BLaER1 treated with 17β-estradiol and CSF1 and Interleukin-3, amounts not matched to agents 10 nM and 100 nM (cell line): ENCODE results near the gene CNR2.
"Not testable (repeated sequence)": the region's sequence is repeated elsewhere in the genome, so short reads cannot be mapped to it uniquely, and the experiment has no call there.

Experiments used
- H3K27ac ChIP-seq, 11 experiments: shearing (Covaris generic); formaldehyde crosslinking; 2 replicates each; pipeline ENCODE4 v1.8.1; 2022
- H3K27me3 ChIP-seq, 11 experiments: shearing (Covaris generic); formaldehyde crosslinking; 2 replicates each; pipeline ENCODE4 v1.8.1; 2022
- H3K36me3 ChIP-seq, 11 experiments: shearing (Covaris generic); formaldehyde crosslinking; 2 replicates each; pipeline ENCODE4 v1.8.1; 2022
- H3K4me1 ChIP-seq, 10 experiments: shearing (Covaris generic); formaldehyde crosslinking; 2 replicates each; pipeline ENCODE4 v1.8.1; 2022
- H3K4me2 ChIP-seq, 11 experiments: shearing (Covaris generic); formaldehyde crosslinking; 2 replicates each; pipeline ENCODE4 v1.8.1; 2022
- H3K4me3 ChIP-seq, 10 experiments: shearing (Covaris generic); formaldehyde crosslinking; 2 replicates each; pipeline ENCODE4 v1.8.1; 2022
- H3K9ac ChIP-seq, 11 experiments: shearing (Covaris generic); formaldehyde crosslinking; 2 replicates each; pipeline ENCODE4 v1.8.1; 2022
- H3K9me3 ChIP-seq, 11 experiments: shearing (Covaris generic); formaldehyde crosslinking; replicated peaks in 1 of 11; 2 replicates each; pipeline ENCODE4 v1.8.1; 2022
- H4K20me1 ChIP-seq, 11 experiments: shearing (Covaris generic); formaldehyde crosslinking; 2 replicates each; pipeline ENCODE4 v1.8.1; 2022
- Cebpa-rat ChIP-seq, 11 experiments: shearing (Covaris generic); IDR thresholded peaks; 2 replicates each; pipeline ENCODE4 v1.8.1; 2022

Gene CNR2

DNA sequence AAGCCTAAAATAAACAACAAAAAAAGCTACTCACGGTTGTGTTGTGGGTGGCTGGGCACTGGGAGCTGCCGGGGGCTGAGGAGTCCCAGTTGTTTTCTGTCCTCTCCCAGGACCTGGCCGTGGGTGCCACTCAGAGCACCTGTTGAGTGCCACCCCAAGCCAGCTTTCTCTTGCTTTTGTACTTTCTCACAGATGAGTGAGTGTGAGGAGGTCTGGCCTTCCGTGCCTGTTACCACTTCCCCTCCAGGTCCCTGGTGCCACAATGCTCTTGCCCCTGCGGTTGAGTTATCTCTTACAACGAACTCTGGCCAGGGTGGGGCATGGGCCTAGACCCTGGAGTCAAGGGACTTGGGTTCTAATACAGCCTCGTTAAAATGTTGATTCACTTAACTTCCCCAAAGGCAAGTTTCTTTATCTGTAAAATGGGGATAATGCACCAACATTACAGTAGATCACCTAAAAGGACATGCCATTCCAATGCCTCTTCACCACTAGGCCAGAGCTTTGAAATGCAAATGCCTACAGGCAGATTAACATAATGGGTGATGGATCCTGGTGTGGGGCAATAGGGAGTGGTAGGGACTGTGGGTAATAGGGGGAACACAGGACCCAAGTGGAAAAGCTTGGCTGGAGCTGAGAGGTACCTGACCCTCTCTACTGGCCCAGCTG is at the start of gene CNR2:
TSS of gene CNR2 (minus strand) at position 151 of the 669 bp plus-strand sequence. CDS start 37,745 bp downstream, outside the sequence.
- H3K4me3 ChIP-seq: peak within 1 kb of the TSS in 6 of 10 experiments; percentile 23 to 61 (median 46); a peak in 10 of 20 replicates
- H3K9me3 ChIP-seq: no peaks in the 10 kb centered on the region
- peaks cover 86 to 100% (median 99%) of the 10 kb centered on the region in 10 experiments for H3K4me1 ChIP-seq
- H3K27me3 ChIP-seq: no peaks in the 10 kb centered on the region
- TF ChIP-seq Cebpa-rat (IDR thresholded peaks at IDR 0.05): no peak
- H3K9ac ChIP-seq: peak within 1 kb of the TSS; percentile 19 to 70 (median 48); a peak in 17 of 22 replicates
- H3K36me3 ChIP-seq: no peaks in the 10 kb centered on the region
- peak within 1 kb of the TSS; percentile 7 to 92 (median 66); a peak in 20 of 22 replicates for H3K27ac ChIP-seq
- peak within 1 kb of the TSS; percentile 78 to 96 (median 89) for H3K4me2 ChIP-seq
- H4K20me1 ChIP-seq: no peaks in the 10 kb centered on the region

DNA sequence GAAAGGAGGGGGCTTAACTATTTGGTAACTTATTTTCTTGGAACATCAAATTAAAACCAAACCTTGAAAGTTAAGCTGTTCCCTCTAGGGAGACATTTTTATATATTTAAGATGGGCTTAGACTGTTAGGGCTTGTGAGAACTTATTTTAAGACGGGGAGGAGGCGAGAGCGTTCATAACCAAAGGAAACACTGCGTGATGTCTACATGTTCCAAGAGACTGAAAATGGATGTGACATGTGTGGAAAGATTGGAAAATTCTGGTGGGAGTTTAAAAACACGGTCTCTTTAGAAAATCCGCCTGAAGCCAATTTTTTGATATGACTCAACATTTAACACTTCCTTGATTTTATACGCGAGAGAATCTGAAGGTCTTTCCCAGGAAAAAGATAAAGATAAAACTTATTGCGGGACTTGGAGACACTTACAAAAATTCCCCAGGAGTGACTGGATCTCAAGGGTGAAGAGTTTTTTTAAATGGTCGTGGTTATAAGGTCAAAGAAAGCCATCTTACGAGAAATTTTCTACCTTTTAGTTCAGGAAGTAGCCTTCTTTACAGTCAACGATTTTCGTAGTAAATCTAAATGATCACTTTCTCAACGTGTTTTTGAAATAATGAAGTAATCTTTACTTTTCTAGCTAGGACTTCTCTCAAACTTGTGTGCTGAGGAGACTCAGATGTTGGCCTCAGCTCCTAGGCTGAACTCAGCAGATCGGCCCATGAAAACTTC is 47.3 kb upstream of the CNR2 start:
- Histone ChIP-seq H4K20me1 (peaks cover 24 to 44% (median 41%) of the 10 kb centered on the region in 11 experiments; a peak in 21 of 22 replicates), H3K27ac (peak overlapping the region; percentile 97 to 100 (median 99)), H3K4me1 (peaks cover 49 to 66% (median 56%) of the 10 kb centered on the region in 10 experiments), H3K4me3 (peak overlapping the region; percentile 69 to 93 (median 84)), H3K9me3 (no peaks in the 10 kb centered on the region), H3K9ac (peak overlapping the region; percentile 97 to 100 (median 99)), H3K36me3 (peaks cover 30 to 45% (median 38%) of the 10 kb centered on the region in 11 experiments; a peak in 20 of 22 replicates), H3K4me2 (peak overlapping the region; percentile 68 to 90 (median 80); a peak in 21 of 22 replicates), H3K27me3 (no peaks in the 10 kb centered on the region)
- no peak for TF ChIP-seq Cebpa-rat (IDR thresholded peaks at IDR 0.05)

DNA sequence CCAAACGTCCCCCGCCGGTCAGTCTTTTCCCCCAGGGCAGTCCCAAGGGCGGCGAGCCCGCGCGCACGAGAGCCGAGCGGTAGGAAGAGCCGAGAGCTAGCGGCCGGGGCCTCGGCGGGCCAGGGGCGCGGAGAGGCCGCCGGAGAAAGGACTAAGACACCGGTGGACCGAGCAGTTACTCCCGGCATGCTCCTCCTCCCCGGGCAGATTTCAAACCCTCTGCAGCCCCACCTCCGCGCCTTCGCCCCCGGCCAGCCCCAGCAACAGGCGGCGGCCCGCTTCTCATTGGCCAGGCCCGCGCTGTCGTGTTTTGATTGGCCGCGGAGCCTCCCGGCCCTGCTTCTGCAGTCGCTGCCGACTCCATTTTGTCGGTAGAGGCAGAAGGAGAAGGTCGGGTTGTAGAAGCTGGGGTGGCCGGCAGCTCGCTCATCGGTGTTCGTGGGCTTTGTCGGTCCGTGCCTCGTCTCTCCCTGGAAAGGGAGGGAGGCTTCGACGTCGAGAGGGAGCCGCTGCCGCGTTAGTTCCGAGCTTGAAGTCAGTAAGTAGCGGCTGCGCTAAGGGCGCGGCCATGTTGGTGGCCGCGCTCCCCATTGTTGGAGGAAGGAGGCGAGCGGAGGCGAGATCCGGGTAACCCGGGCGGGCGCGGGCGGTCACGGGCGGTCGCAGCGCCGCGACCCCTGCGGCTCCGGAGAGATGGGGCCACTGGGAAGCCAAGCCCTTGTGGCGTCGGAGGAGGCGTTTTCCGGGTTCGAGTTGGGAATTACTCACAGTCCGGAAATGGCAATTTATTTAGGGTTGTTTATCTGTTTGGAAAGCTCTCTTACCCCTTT is 46.5 kb upstream of the CNR2 start, which contains the start of gene PNRC2:
TSS of gene PNRC2 (plus strand) at position 368 of the 830 bp plus-strand sequence. CDS start 1,630 bp downstream, outside the sequence.
- TF ChIP-seq Cebpa-rat (IDR thresholded peaks at IDR 0.05): no peak
- Histone ChIP-seq H3K9me3 (no peaks in the 10 kb centered on the region), H3K4me1 (peaks cover 51 to 67% (median 58%) of the 10 kb centered on the region in 10 experiments), H3K27me3 (no peaks in the 10 kb centered on the region), H3K9ac (peak within 1 kb of the TSS; percentile 97 to 100 (median 99)), H3K27ac (peak within 1 kb of the TSS; percentile 97 to 100 (median 99)), H4K20me1 (peaks cover 17 to 36% (median 33%) of the 10 kb centered on the region in 11 experiments; a peak in 21 of 22 replicates), H3K4me2 (peak within 1 kb of the TSS; percentile 78 to 92 (median 86)), H3K36me3 (peaks cover 27 to 39% (median 35%) of the 10 kb centered on the region in 11 experiments; a peak in 20 of 22 replicates), H3K4me3 (peak within 1 kb of the TSS; percentile 69 to 93 (median 84))

DNA sequence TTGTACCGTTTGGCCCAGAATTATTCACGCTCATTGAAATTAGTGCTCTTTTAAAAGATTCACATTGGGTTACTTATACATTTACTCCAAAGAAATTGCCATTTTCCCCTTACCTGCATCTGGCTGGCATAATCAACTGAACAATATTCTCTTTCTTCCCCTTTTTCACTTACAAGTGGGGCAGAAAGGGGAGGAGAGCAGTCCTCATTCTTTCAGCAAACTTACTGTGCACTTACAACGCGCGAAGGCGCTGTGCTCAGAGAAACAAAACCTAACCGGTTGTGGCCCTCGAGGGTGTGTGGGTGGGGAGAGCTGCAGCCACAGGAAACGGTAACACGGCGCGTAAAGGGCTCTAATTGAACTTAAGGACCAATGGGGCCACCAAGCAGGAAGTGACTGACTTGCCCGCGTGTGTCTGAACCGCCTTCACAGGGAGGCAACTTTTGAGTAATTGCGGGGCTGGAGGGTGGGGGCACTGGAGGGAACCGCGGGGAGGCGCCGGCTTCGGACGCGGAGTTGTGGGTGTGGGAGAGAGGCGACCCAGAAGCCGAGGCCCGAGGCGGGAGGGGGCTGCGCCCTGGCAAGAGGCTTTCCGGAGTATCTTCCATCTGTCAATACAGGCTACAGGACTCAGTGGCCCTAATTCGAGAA is 45.8 kb upstream of the CNR2 start:
- peak overlapping the region; percentile 97 to 100 (median 99) for H3K9ac ChIP-seq
- TF ChIP-seq Cebpa-rat (IDR thresholded peaks at IDR 0.05): no peak; a peak in 1 of 22 replicates
- peak overlapping the region; percentile 69 to 93 (median 84) for H3K4me3 ChIP-seq
- H4K20me1 ChIP-seq: peaks cover 10 to 29% (median 25%) of the 10 kb centered on the region in 11 experiments; a peak in 21 of 22 replicates
- peak overlapping the region; percentile 70 to 92 (median 85) for H3K4me2 ChIP-seq
- H3K27me3 ChIP-seq: no peaks in the 10 kb centered on the region
- H3K36me3 ChIP-seq: peaks cover 21 to 33% (median 29%) of the 10 kb centered on the region in 11 experiments; a peak in 20 of 22 replicates
- H3K27ac ChIP-seq: peak overlapping the region; percentile 97 to 100 (median 99)
- no peaks in the 10 kb centered on the region for H3K9me3 ChIP-seq
- H3K4me1 ChIP-seq: peaks cover 51 to 67% (median 58%) of the 10 kb centered on the region in 10 experiments

DNA sequence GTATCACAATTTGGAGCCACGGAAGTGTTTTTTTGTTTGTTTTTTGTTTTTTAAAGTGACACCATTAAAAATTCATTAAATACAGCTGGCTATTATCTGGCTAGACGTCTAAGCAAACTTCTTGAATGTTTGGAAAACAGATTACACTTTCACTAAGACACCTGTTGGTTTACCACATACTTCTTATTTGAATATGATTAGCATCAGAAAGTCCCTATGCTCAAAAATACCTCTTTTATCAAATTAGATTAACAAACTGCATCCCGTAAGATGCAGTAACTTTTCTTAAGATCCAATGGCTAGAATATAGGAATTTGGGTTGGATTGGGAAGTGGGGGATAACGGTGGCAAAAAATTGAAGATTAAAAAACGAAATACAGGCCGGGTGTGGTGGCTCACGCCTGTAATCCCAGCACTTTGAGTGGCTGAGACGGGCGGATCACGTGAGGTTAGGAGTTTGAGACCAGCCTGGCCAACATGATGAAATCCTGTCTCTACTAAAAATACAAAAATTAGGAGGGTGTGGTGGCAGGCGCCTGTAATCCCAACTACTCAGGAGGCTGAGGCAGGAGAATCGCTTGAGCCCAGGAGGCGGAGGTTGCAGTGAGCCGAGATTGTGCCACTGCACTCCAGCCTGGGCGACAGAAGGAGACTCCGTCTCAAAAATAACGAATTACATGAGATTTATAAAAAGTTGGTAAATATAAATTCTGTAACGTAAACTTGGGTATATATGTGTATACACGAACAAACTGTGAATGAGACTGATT is 45.1 kb upstream of the CNR2 start:
- Histone ChIP-seq H3K9ac (peak overlapping the region; percentile 97 to 100 (median 99)), H3K4me3 (peak overlapping the region; percentile 69 to 93 (median 84)), H3K4me2 (peak overlapping the region; percentile 70 to 92 (median 85)), H3K27ac (peak overlapping the region; percentile 97 to 100 (median 99)), H3K36me3 (peaks cover 15 to 26% (median 22%) of the 10 kb centered on the region in 11 experiments; a peak in 20 of 22 replicates), H4K20me1 (peaks cover 3 to 22% (median 18%) of the 10 kb centered on the region in 11 experiments; a peak in 17 of 22 replicates), H3K4me1 (peaks cover 53 to 68% (median 58%) of the 10 kb centered on the region in 10 experiments)
- not testable (repeated sequence) for H3K27me3 ChIP-seq, H3K9me3 ChIP-seq

DNA sequence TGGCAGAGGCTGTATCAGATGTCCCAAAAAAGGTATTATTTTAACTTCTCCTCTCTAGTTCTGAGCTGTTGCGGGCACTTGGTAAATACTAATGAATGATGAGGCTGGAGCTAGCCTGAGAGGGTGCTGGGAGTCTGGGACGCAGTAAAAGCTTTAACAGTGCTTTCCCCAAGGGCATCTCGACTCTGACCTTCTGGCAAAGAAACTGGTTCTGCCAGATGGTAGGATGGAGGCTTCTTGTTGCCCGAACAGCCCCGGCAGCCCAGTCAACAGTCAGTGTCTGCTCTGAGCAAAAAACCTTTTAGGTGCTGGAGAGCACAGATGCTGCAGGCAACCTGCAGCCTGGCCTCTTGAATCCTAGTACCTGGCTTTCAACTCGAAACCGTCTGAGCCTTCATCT is 43.9 kb upstream of the CNR2 start:
- Histone ChIP-seq H4K20me1 (peaks cover 0 to 18% (median 14%) of the 10 kb centered on the region in 11 experiments; a peak in 13 of 22 replicates), H3K4me3 (0 out of 20 replicates have a peak overlapping the region, but pooled peaks of 1 of the 10 experiments have one; percentile 78), H3K27ac (peak overlapping the region; percentile 40 to 100 (median 99); a peak in 21 of 22 replicates), H3K4me2 (peak overlapping the region; percentile 70 to 92 (median 85)), H3K27me3 (no peaks in the 10 kb centered on the region), H3K36me3 (peaks cover 10 to 18% (median 18%) of the 10 kb centered on the region in 11 experiments; a peak in 20 of 22 replicates), H3K9me3 (no peaks in the 10 kb centered on the region), H3K9ac (peak overlapping the region in 10 of 11 experiments; percentile 62 to 100 (median 100); a peak in 20 of 22 replicates), H3K4me1 (peaks cover 58 to 67% (median 64%) of the 10 kb centered on the region in 10 experiments)
- TF ChIP-seq Cebpa-rat (IDR thresholded peaks at IDR 0.05): no peak

DNA sequence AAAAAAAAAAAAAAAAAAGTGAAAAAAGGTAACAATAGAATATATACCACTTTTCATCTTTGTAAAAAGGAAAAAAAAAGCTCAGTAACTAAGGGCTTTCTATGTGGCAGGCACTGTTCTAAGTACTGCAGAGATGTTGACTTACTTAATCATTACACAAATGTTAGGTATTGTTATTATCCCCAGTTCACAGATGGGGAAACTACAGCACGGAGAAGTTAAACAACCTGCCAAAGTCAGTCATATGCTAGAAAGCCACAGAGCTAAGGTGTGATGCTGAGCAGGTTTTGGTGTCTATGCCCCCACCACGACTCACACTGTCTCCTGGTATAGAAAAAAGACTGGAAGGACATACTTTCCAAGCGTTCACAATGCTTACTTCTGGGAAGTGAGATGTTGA is 39.9 kb upstream of the CNR2 start:
- peak overlapping the region in 4 of 11 experiments; percentile 7 to 86 (median 82); a peak in 6 of 22 replicates for H3K4me2 ChIP-seq

More for the DNA sequence above, 39.9 kb upstream of the CNR2 start:
- H3K36me3 ChIP-seq: no peaks in the 10 kb centered on the region
- no peak for TF ChIP-seq Cebpa-rat (IDR thresholded peaks at IDR 0.05)
- peak overlapping the region in 10 of 11 experiments; percentile 99 to 100 (median 100); a peak in 19 of 22 replicates for H3K27ac ChIP-seq
- no peaks in the 10 kb centered on the region for H3K27me3 ChIP-seq
- no peak overlapping the region for H3K4me3 ChIP-seq
- H3K4me1 ChIP-seq: peaks cover 48 to 79% (median 70%) of the 10 kb centered on the region in 10 experiments
- no peaks in the 10 kb centered on the region for H4K20me1 ChIP-seq
- peak overlapping the region in 4 of 11 experiments; percentile 24 to 100 (median 100); a peak in 7 of 22 replicates for H3K9ac ChIP-seq
- peaks cover 0 to 7% (median 0%) of the 10 kb centered on the region in 11 experiments; a peak in 1 of 22 replicates for H3K9me3 ChIP-seq
